Measurements from ENCODE around the gene KRT38.

- TF ChIP-seq CTCF (IDR thresholded peaks at IDR 0.05) (no peak), EZH2phosphoT487 (IDR thresholded peaks at IDR 0.05) (no peak)
Measured at GRCh38 chr17:41421116-41421515, 19.7 kb downstream of the KRT38 start.

All from neural progenitor cell (in vitro differentiated cells).